ENCODE measurements around the gene NSMCE1. TPM values are rescaled to one million over a fixed set of nuclear protein-coding genes. Genes with fewer than 3 reads are reported as not detected.
"Not testable (repeated sequence)": the region's sequence is repeated elsewhere in the genome, so short reads cannot be mapped to it uniquely, and the experiment has no call there.

Gene NSMCE1
- total and polyA plus RNA-seq, 4 experiments from 2014 or later: 66.6 to 202 (median 106) TPM

DNA sequence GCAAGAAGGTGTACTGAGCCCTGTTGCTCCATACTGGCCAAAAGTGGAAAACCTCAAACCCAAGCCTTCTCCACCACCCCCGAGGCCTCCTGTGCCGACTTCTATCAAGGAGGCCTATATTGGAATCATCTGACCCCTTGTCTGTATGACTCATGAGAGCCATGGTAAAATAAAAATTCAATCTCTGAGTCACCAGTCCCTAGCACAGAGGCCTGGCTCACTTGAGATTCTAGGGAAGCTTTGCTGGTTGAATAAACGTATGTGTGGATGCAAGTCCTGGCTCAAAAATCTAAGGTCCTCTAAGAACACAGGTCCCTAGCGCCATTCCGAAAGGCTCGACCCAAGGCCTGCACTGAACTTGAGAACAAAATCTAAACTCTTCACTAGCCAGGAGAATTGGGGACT, 15.0 kb downstream of the NSMCE1 start:
- no peak for DNase-seq
- peaks cover 34 to 54% (median 46%) of the 10 kb centered on the region in 4 donors for H3K4me1 Mint-ChIP-seq
- Histone ChIP-seq H3K4me3 (ENCODE audit: low read length in 2 of 2) (no peak overlapping the region), H3K9me3 (ENCODE audit: control insufficient read depth in 1 of 2, low read length in 2 of 2) (no peaks in the 10 kb centered on the region), H3K36me3 (ENCODE audit: insufficient read depth, low read length) (peaks cover 23% of the 10 kb centered on the region), H3K27me3 (ENCODE audit: insufficient read depth, low read length) (no peaks in the 10 kb centered on the region), H3K4me1 (ENCODE audit: insufficient read depth, low read length) (peaks cover 23% of the 10 kb centered on the region), H3K27ac (ENCODE audit: low read depth, low read length) (no peak overlapping the region)
- H3K9me3 Mint-ChIP-seq: no peaks in the 10 kb centered on the region
- H3K4me3 Mint-ChIP-seq: peak overlapping the region in 5 of 8 donors; percentile 17 to 63 (median 50)
- peaks cover 50% of the 10 kb centered on the region in 2 donors for H3K36me3 Mint-ChIP-seq
- H3K27ac Mint-ChIP-seq: peak overlapping the region in 4 of 7 donors; percentile 30 to 68 (median 60)
- POLR2A ChIA-PET (ENCODE audit: partially characterized antibody): interaction anchor here (6.5 kb wide), 1 partner anchor 17 kb away, joined by 47 read pairs; no protein-coding TSS in a partner anchor
- no peaks in the 10 kb centered on the region for H3K27me3 Mint-ChIP-seq
- intact Hi-C loops (cut with micrococcal nuclease): no loop called here
- CTCF ChIA-PET (ENCODE audit: partially characterized antibody): no interaction called here

DNA sequence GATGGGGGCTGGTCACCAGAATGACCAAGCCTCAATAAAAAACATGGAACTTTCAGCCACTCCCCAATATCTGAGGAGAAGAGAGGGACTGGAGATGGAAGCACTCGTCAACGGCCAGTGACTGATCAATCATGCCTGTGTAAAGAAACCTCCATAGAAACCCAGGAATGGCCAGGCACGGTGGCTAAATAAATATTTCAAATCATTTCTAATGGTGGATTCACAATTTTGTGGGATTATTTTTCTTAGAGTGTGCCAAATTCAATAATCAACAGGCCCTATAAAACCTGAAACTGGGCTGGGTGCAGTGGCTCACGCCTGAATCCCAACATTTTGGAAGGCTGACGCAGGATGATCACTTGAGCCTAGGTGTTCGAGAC, 16.4 kb downstream of the NSMCE1 start:
- Mint-ChIP-seq H3K4me3 (peak overlapping the region in 2 of 8 donors; percentile 31 to 52), H3K4me1 (peaks cover 31 to 54% (median 49%) of the 10 kb centered on the region in 4 donors), H3K27ac (peak overlapping the region in 2 of 7 donors; percentile 7 to 10), H3K9me3 (no peaks in the 10 kb centered on the region), H3K36me3 (peaks cover 44 to 52% of the 10 kb centered on the region in 2 donors), H3K27me3 (no peaks in the 10 kb centered on the region)
- Histone ChIP-seq H3K27ac (ENCODE audit: low read depth, low read length) (no peak overlapping the region), H3K4me1 (ENCODE audit: insufficient read depth, low read length) (peaks cover 23% of the 10 kb centered on the region), H3K9me3 (ENCODE audit: control insufficient read depth in 1 of 2, low read length in 2 of 2) (no peaks in the 10 kb centered on the region), H3K4me3 (ENCODE audit: low read length in 2 of 2) (no peak overlapping the region), H3K27me3 (ENCODE audit: insufficient read depth, low read length) (no peaks in the 10 kb centered on the region), H3K36me3 (ENCODE audit: insufficient read depth, low read length) (peaks cover 18% of the 10 kb centered on the region)
- ChIA-PET CTCF (ENCODE audit: partially characterized antibody) (interaction anchor here (3.7 kb wide), 1 partner anchor 17 kb away, joined by 15 read pairs; no protein-coding TSS in a partner anchor), POLR2A (ENCODE audit: partially characterized antibody) (interaction anchor here (1.3 to 6.5 kb wide), 3 partner anchors 8 to 16 kb away, joined by 3 to 47 read pairs (median 26); no protein-coding TSS in a partner anchor)
- DNase-seq: no peak
- intact Hi-C loops (cut with micrococcal nuclease): no loop called here

DNA sequence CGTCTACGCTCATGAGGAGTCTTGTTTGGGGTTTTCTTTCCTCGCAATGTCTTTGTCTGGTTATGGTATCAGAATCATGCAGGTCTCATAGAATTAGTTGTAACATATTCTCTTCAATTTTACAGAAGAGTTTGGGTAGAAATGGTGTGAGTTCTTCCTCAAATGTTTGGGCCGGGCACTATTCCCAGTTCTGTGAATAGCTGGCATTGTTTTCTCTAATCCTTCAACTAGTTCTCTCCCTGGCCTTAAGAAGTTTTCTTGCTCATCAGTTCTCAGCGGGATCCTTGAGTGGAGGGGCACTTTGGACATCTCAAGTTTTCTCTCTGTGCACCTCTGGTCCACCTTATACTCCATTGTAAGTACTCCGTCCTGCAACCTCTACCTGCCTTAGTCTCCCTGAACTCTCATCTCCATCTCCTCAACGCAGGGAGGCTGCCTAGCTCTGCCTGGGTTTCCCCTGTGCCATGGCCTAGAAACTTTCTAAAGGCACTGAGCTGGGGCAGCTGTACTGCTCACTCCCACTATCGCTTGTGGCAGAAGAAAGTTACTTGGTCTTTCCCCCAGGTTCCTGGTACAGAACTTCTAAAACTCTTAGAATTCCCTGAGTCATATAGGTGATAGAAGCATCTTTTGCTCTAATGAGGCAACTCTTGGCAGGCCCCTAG, 16.9 kb downstream of the NSMCE1 start:
- Mint-ChIP-seq H3K27me3 (no peaks in the 10 kb centered on the region), H3K27ac (peak overlapping the region in 2 of 7 donors; percentile 7 to 56), H3K4me1 (peaks cover 34 to 59% (median 51%) of the 10 kb centered on the region in 4 donors), H3K36me3 (peaks cover 41 to 50% of the 10 kb centered on the region in 2 donors), H3K9me3 (no peaks in the 10 kb centered on the region), H3K4me3 (peak overlapping the region in 1 of 8 donors; percentile 31)
- ChIA-PET CTCF (ENCODE audit: partially characterized antibody) (interaction anchor here (2.2 to 3.7 kb wide), 2 partner anchors 16 to 64 kb away, joined by 5 to 15 read pairs; no protein-coding TSS in a partner anchor), POLR2A (ENCODE audit: partially characterized antibody) (interaction anchor here (1.3 to 4.3 kb wide), 2 partner anchors 9 to 16 kb away, joined by 3 to 26 read pairs; no protein-coding TSS in a partner anchor)
- H3K4me3 ChIP-seq (ENCODE audit: low read length in 2 of 2): no peak overlapping the region
- DNase-seq: no peak
- intact Hi-C loops (cut with micrococcal nuclease): no loop called here
- no peaks in the 10 kb centered on the region for H3K9me3 ChIP-seq (ENCODE audit: control insufficient read depth in 1 of 2, low read length in 2 of 2)
- peaks cover 25% of the 10 kb centered on the region for H3K4me1 ChIP-seq (ENCODE audit: insufficient read depth, low read length)
- no peak overlapping the region for H3K27ac ChIP-seq (ENCODE audit: low read depth, low read length)
- no peaks in the 10 kb centered on the region for H3K27me3 ChIP-seq (ENCODE audit: insufficient read depth, low read length)
- peaks cover 14% of the 10 kb centered on the region for H3K36me3 ChIP-seq (ENCODE audit: insufficient read depth, low read length)

DNA sequence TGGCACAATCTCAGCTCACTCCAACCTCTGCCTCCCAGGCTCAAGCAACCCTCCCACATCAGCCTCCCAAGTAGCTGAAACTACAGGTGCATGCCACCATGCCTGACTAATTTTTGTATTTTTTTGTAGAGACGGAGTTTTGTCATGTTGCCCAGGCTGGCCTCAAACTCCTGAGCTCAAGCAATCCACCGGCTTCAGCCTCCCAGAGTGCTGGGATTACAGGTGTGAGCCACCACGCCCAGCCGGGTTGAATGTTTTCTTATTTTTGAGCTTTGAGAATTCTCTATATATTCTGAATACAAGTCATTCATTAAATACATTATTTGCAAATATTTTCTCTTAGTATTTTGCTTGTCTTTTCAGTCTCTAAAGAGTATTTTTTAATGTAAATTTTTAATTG, 19.7 kb downstream of the NSMCE1 start:
- H3K27ac Mint-ChIP-seq: peak overlapping the region in 4 of 7 donors; percentile 18 to 43 (median 32)
- H3K4me3 ChIP-seq (ENCODE audit: low read length in 2 of 2); H3K27ac ChIP-seq (ENCODE audit: low read depth, low read length); H3K36me3 ChIP-seq (ENCODE audit: insufficient read depth, low read length); H3K9me3 ChIP-seq (ENCODE audit: control insufficient read depth in 1 of 2, low read length in 2 of 2); H3K4me3 Mint-ChIP-seq; H3K9me3 Mint-ChIP-seq; intact Hi-C loops (cut with micrococcal nuclease); DNase-seq; H3K27me3 ChIP-seq (ENCODE audit: insufficient read depth, low read length); H3K27me3 Mint-ChIP-seq: not testable (repeated sequence)
- peaks cover 33 to 62% (median 53%) of the 10 kb centered on the region in 4 donors for H3K4me1 Mint-ChIP-seq
- H3K4me1 ChIP-seq (ENCODE audit: insufficient read depth, low read length): peaks cover 33% of the 10 kb centered on the region
- ChIA-PET CTCF (ENCODE audit: partially characterized antibody) (interaction anchor here (0.9 to 3.7 kb wide), 2 partner anchors 13 to 26 kb away, joined by 4 to 15 read pairs; no protein-coding TSS in a partner anchor), POLR2A (ENCODE audit: partially characterized antibody) (interaction anchor here (0.9 to 4.3 kb wide), 3 partner anchors 11 to 46 kb away, joined by 3 to 26 read pairs (median 5); no protein-coding TSS in a partner anchor)
- peaks cover 27 to 37% of the 10 kb centered on the region in 2 donors for H3K36me3 Mint-ChIP-seq

DNA sequence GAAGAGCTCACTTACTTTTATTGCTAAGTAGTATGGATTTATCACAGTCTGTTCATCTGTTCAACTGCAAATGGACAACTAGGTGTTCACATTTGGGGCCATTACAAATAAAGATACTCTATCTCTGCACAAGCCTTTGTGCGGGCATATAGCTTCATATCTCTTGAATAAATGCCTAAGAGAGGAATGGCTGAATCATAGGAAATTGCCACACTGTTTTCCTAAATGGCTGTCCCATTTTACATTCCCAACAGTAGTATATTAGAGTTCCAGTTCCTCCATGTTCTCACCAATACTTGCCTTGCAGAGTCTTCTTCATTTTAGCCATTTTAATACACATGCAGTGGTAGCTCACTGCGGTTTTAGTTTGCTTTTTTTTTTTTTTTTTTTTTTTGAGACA, 20.5 kb downstream of the NSMCE1 start:
- CTCF ChIA-PET (ENCODE audit: partially characterized antibody): interaction anchor here (1.0 kb wide), 1 partner anchor 13 kb away, joined by 3 read pairs; no protein-coding TSS in a partner anchor
- no peak overlapping the region for H3K4me3 Mint-ChIP-seq
- peaks cover 20 to 37% of the 10 kb centered on the region in 2 donors for H3K36me3 Mint-ChIP-seq
- intact Hi-C loops (cut with micrococcal nuclease): no loop called here
- H3K27me3 ChIP-seq (ENCODE audit: insufficient read depth, low read length): no peaks in the 10 kb centered on the region
- peaks cover 32 to 62% (median 53%) of the 10 kb centered on the region in 4 donors for H3K4me1 Mint-ChIP-seq
- no peaks in the 10 kb centered on the region for H3K27me3 Mint-ChIP-seq
- no peaks in the 10 kb centered on the region for H3K9me3 ChIP-seq (ENCODE audit: control insufficient read depth in 1 of 2, low read length in 2 of 2)
- H3K9me3 Mint-ChIP-seq: no peaks in the 10 kb centered on the region
- no peak overlapping the region for H3K27ac ChIP-seq (ENCODE audit: low read depth, low read length)
- H3K4me1 ChIP-seq (ENCODE audit: insufficient read depth, low read length): peaks cover 33% of the 10 kb centered on the region
- H3K4me3 ChIP-seq (ENCODE audit: low read length in 2 of 2): no peak overlapping the region
- no peaks in the 10 kb centered on the region for H3K36me3 ChIP-seq (ENCODE audit: insufficient read depth, low read length)
- POLR2A ChIA-PET (ENCODE audit: partially characterized antibody): interaction anchor here (0.9 to 4.3 kb wide), 3 partner anchors 10 to 45 kb away, joined by 3 to 26 read pairs (median 5); no protein-coding TSS in a partner anchor
- no peak for DNase-seq
- peak overlapping the region in 2 of 7 donors; percentile 59 to 82 for H3K27ac Mint-ChIP-seq

DNA sequence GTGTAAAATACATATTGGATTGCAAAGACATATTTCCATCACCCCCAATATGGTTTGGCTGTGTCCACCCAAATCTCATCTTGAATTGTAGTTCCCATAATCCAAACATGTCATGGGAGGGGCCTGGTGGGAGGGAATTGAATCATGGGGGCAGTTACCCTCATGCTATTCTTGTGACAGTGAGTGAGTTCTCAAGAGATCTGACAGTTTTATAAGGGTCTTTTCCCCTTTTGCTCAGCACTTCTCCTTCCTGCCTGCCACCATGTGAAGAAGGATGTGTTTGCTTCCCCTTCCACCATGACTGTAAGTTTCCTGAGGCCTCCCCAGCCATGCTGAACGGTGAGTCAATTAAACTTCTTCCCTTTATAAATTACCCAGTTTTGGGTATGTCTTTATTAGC, 21.5 kb downstream of the NSMCE1 start:
- peaks cover 39 to 68% (median 57%) of the 10 kb centered on the region in 4 donors for H3K4me1 Mint-ChIP-seq
- intact Hi-C loops (cut with micrococcal nuclease); H3K36me3 ChIP-seq (ENCODE audit: insufficient read depth, low read length); H3K4me3 ChIP-seq (ENCODE audit: low read length in 2 of 2); DNase-seq; H3K27me3 ChIP-seq (ENCODE audit: insufficient read depth, low read length); H3K9me3 ChIP-seq (ENCODE audit: control insufficient read depth in 1 of 2, low read length in 2 of 2); H3K9me3 Mint-ChIP-seq; H3K27me3 Mint-ChIP-seq; H3K27ac ChIP-seq (ENCODE audit: low read depth, low read length): not testable (repeated sequence)
- H3K36me3 Mint-ChIP-seq: peaks cover 18 to 34% of the 10 kb centered on the region in 2 donors
- H3K27ac Mint-ChIP-seq: peak overlapping the region in 2 of 7 donors; percentile 46 to 53
- ChIA-PET POLR2A (ENCODE audit: partially characterized antibody) (interaction anchor here (0.7 to 4.6 kb wide), 2 partner anchors 11 to 17 kb away, joined by 3 to 30 read pairs; no protein-coding TSS in a partner anchor), CTCF (ENCODE audit: partially characterized antibody) (interaction anchor here (1.4 kb wide), 1 partner anchor 10 kb away, joined by 4 read pairs; no protein-coding TSS in a partner anchor)
- H3K4me1 ChIP-seq (ENCODE audit: insufficient read depth, low read length): peaks cover 39% of the 10 kb centered on the region
- peak overlapping the region in 1 of 8 donors; percentile 1 for H3K4me3 Mint-ChIP-seq

DNA sequence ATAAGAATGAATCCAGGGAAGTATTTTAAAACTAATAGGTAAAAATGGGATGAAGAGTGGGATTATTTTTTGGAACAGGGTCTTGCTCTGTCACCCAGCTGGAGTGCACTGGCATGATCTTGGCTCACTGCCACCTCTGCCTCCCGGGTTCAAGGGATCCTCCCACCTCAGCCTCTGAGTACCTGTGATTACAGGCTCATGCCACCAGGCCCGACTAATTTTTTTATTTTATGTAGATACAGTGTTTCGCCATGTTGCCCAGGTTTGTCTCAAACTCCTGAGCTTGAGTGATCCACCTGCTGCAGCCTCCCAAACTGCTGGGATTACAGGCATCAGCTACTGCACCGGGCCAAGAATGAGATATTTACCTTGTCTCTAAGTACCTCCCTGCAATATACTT, 22.1 kb downstream of the NSMCE1 start:
- H3K9me3 Mint-ChIP-seq: no peaks in the 10 kb centered on the region
- no peaks in the 10 kb centered on the region for H3K36me3 ChIP-seq (ENCODE audit: insufficient read depth, low read length)
- H3K4me1 ChIP-seq (ENCODE audit: insufficient read depth, low read length): peaks cover 39% of the 10 kb centered on the region
- H3K27ac ChIP-seq (ENCODE audit: low read depth, low read length): no peak overlapping the region
- ChIA-PET POLR2A (ENCODE audit: partially characterized antibody) (interaction anchor here (0.7 to 4.6 kb wide), 2 partner anchors 11 to 16 kb away, joined by 3 to 30 read pairs; no protein-coding TSS in a partner anchor), CTCF (ENCODE audit: partially characterized antibody) (interaction anchor here (1.4 kb wide), 1 partner anchor 9 kb away, joined by 4 read pairs; no protein-coding TSS in a partner anchor)
- no peaks in the 10 kb centered on the region for H3K27me3 Mint-ChIP-seq
- H3K4me3 ChIP-seq (ENCODE audit: low read length in 2 of 2): no peak overlapping the region
- H3K4me1 Mint-ChIP-seq: peaks cover 42 to 68% (median 58%) of the 10 kb centered on the region in 4 donors
- peak overlapping the region in 1 of 8 donors; percentile 64 for H3K4me3 Mint-ChIP-seq
- intact Hi-C loops (cut with micrococcal nuclease): no loop called here
- no peak for DNase-seq
- peak overlapping the region in 4 of 7 donors; percentile 64 to 91 (median 83) for H3K27ac Mint-ChIP-seq
- no peaks in the 10 kb centered on the region for H3K27me3 ChIP-seq (ENCODE audit: insufficient read depth, low read length)
- H3K36me3 Mint-ChIP-seq: peaks cover 18 to 27% of the 10 kb centered on the region in 2 donors
- H3K9me3 ChIP-seq (ENCODE audit: control insufficient read depth in 1 of 2, low read length in 2 of 2): no peaks in the 10 kb centered on the region

All from CD4-positive, alpha-beta memory T cell (primary cell).